HepG2 (cell line): ENCODE measurements around the gene TTC31. TPM values are rescaled to one million over a fixed set of nuclear protein-coding genes. Genes with fewer than 3 reads are reported as not detected.

Experiments
- CCAR2 ChIP-seq: fragments of 200-400 bp; formaldehyde crosslinking; optimal IDR thresholded peaks from 2 replicates; pipeline ENCODE3; 2018; ENCODE audit warnings: low read depth, mild to moderate bottlenecking, low read length, moderate library complexity
- EHMT2 ChIP-seq: fragments of 200-600 bp; sonication (generic); IDR thresholded peaks from 2 replicates; pipeline ENCODE4 v1.7.0; 2017; ENCODE audit warnings: antibody characterized with exemption, low read depth, low read length, borderline replicate concordance
- EZH2 ChIP-seq: conservative IDR thresholded peaks from 2 replicates; pipeline ENCODE4 v1.6.1; 2012; ENCODE audit warnings: mild to moderate bottlenecking, low read depth, low read length, moderate library complexity
- FOSL1 ChIP-seq: sonication (generic); formaldehyde crosslinking; IDR thresholded peaks from 2 replicates; pipeline ENCODE4 v1.9.0; 2021; ENCODE audit warnings: missing genetic modification reagents, borderline replicate concordance
- FOXC1 ChIP-seq: sonication (generic); formaldehyde crosslinking; IDR thresholded peaks from 2 replicates; pipeline ENCODE4 v1.8.0; 2022; ENCODE audit warnings: mild to moderate bottlenecking, missing genetic modification reagents, borderline replicate concordance
- HMGA1 ChIP-seq: sonication (generic); formaldehyde crosslinking; conservative IDR thresholded peaks from 2 replicates; pipeline ENCODE4 v1.4.0; 2020; ENCODE audit warnings: missing genetic modification reagents
- HNRNPH1 ChIP-seq: fragments of 200-400 bp; formaldehyde crosslinking; optimal IDR thresholded peaks from 2 replicates; pipeline ENCODE3; 2017; ENCODE audit warnings: mild to moderate bottlenecking, low read depth, low read length
- MAFF ChIP-seq: IDR thresholded peaks from 2 replicates; pipeline ENCODE4 v1.6.1; 2011; ENCODE audit warnings: low read depth, low read length, improper control_type of control experiment
- SRF ChIP-seq: IDR thresholded peaks from 2 replicates; pipeline ENCODE4 v1.6.1; 2011; ENCODE audit warnings: mild to moderate bottlenecking, low read depth, low read length, moderate library complexity
- TCF7L2 ChIP-seq: IDR thresholded peaks from 2 replicates; pipeline ENCODE4 v1.6.1; 2011; ENCODE audit warnings: mild to moderate bottlenecking, low read depth, low read length, moderate library complexity
- ZFP37 ChIP-seq: sonication (generic); formaldehyde crosslinking; IDR thresholded peaks from 2 replicates; pipeline ENCODE4 v1.4.0; 2020; ENCODE audit warnings: missing genetic modification reagents, borderline replicate concordance
- ZNF296 ChIP-seq: sonication (generic); formaldehyde crosslinking; conservative IDR thresholded peaks from 2 replicates; pipeline ENCODE4 v1.5.0; 2020; ENCODE audit warnings: mild to moderate bottlenecking, missing genetic modification reagents
- ZNF777 ChIP-seq: sonication (generic); formaldehyde crosslinking; IDR thresholded peaks from 2 replicates; pipeline ENCODE4 v1.4.0; 2020; ENCODE audit warnings: missing genetic modification reagents
- polyA plus RNA-seq, 8 experiments: library from polyadenylated mRNA; depleted of rRNA in 3 of 8; stranded (reverse) in 7 of 8; unstranded in 1 of 8; fragments of >200 nt; fragmentation: Illumina TruSeq in 4 of 8; extraction: Trizol in 4 of 8; gene quantifications; 2 replicates each; pipeline versions ENCODE4 v1.2.1 to v1.2.3, GENCODE V29; 2011 to 2016; ENCODE audit warnings: low read depth in 4 of 8, missing spikeins in 1 of 8, mixed read lengths in 1 of 8; ENCODE audit not compliant: insufficient read depth in 1 of 8
- total RNA-seq, 5 experiments: library from RNA; depleted of rRNA; stranded (reverse); fragments of >200 nt; fragmentation: Illumina TruSeq; extraction: Trizol; gene quantifications; 2 replicates each; pipeline ENCODE4 v1.2.3, GENCODE V29; 2016; ENCODE audit warnings: low read depth in 1 of 5
- TF ChIP-seq, protein P1 (sequence below): sonication (generic); formaldehyde crosslinking; IDR thresholded peaks from 2 replicates; pipeline ENCODE4 v1.4.0; 2020; ENCODE audit warnings: missing genetic modification reagents
- TF ChIP-seq, protein P2 (sequence below), 2 experiments: fragments of 450-650 bp in 1 of 2; sonication (generic) in 1 of 2; formaldehyde crosslinking; IDR thresholded peaks; 2 replicates each; pipeline versions ENCODE4 v1.5.0 to v1.8.0; 2020 to 2022; ENCODE audit warnings: mild to moderate bottlenecking in 1 of 2, missing genetic modification reagents in 1 of 2
- TF ChIP-seq, protein P3 (sequence below): IDR thresholded peaks from 2 replicates; pipeline ENCODE4 v1.6.1; 2016; ENCODE audit warnings: missing genetic modification reagents, missing compliant biosample characterization
- TF ChIP-seq, protein P4 (sequence below): sonication (generic); formaldehyde crosslinking; IDR thresholded peaks from 2 replicates; pipeline ENCODE4 v1.4.0; 2020; ENCODE audit warnings: missing genetic modification reagents
- TF ChIP-seq, protein P5 (sequence below): IDR thresholded peaks from 2 replicates; pipeline ENCODE4 v1.6.1; 2016; ENCODE audit warnings: control low read depth
- TF ChIP-seq, protein P6 (sequence below): IDR thresholded peaks from 2 replicates; pipeline ENCODE4 v1.6.1; 2016

Gene TTC31
- total and polyA plus RNA-seq, 2 of the 13 experiments (the other 11 are each of a cell fraction or from before 2014, with no cell fraction given) = 28.3 to 39.5 TPM

DNA sequence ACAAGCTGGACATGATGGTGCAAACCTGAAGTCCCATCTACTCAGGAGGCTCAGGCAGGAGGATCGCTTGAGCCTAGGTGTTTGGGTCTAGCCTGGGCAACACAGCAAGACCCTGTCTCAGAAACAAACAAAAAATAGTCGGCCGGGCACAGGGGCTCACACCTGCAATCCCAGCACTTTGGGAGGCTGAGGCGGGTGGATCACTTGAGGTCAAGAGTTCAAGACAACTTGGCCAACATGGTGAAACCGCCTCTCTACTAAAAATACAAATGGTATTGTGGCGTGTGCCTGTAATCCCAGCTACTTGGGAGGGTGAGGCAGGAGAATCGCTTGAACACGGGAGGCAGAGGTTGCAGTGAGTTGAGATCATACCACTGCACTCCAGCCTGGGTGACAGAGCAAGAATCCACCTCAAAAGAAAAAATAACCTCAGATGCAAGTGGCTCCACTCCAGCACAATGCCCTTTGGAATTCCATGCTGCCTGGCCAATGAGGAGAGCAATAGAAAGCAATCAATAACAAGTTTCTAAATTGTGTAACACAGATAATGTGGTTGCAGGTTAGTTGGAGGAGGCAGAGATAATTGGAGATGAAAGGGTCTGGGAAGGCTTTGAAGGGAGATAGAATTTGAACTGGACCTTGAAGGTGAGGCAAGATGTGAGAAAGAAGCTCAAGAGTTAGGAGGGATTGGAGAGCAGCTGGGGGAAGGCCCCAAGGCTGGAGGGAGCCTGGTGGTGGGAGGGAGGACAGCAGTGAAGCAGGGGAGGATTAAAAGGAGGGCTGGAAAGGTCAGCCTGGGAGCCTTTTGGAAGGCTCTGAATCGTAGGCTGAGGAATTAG, 6.0 kb downstream of the TTC31 start (continued):
- TF ChIP-seq, protein P1, sequence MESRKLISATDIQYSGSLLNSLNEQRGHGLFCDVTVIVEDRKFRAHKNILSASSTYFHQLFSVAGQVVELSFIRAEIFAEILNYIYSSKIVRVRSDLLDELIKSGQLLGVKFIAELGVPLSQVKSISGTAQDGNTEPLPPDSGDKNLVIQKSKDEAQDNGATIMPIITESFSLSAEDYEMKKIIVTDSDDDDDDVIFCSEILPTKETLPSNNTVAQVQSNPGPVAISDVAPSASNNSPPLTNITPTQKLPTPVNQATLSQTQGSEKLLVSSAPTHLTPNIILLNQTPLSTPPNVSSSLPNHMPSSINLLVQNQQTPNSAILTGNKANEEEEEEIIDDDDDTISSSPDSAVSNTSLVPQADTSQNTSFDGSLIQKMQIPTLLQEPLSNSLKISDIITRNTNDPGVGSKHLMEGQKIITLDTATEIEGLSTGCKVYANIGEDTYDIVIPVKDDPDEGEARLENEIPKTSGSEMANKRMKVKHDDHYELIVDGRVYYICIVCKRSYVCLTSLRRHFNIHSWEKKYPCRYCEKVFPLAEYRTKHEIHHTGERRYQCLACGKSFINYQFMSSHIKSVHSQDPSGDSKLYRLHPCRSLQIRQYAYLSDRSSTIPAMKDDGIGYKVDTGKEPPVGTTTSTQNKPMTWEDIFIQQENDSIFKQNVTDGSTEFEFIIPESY (CRISPR knock-in tag) = no peak; the same call in 1 of the 2 replicates
- TF ChIP-seq ZNF296 (CRISPR knock-in tag) = no peak
- no peak for TF ChIP-seq MAFF
- no peak for TF ChIP-seq HNRNPH1
- TF ChIP-seq, protein P2, sequence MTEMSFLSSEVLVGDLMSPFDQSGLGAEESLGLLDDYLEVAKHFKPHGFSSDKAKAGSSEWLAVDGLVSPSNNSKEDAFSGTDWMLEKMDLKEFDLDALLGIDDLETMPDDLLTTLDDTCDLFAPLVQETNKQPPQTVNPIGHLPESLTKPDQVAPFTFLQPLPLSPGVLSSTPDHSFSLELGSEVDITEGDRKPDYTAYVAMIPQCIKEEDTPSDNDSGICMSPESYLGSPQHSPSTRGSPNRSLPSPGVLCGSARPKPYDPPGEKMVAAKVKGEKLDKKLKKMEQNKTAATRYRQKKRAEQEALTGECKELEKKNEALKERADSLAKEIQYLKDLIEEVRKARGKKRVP (CRISPR knock-in tag; IDR thresholded peaks at IDR 0.05) = peak in 1 of 2 experiments; percentile 80; a peak in 2 of 4 replicates
- TF ChIP-seq, protein P3, sequence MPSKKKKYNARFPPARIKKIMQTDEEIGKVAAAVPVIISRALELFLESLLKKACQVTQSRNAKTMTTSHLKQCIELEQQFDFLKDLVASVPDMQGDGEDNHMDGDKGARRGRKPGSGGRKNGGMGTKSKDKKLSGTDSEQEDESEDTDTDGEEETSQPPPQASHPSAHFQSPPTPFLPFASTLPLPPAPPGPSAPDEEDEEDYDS = no peak
- TF ChIP-seq ZFP37 = no peak
- peak; percentile 73; the same call in 1 of the 2 replicates for TF ChIP-seq EHMT2
- TF ChIP-seq SRF = 0 out of 2 replicates have a peak, but pooled peaks have one; percentile 12
- TF ChIP-seq TCF7L2 = peak; percentile 96
- TF ChIP-seq FOSL1 (CRISPR knock-in tag) = no peak
- TF ChIP-seq CCAR2 = no peak
- no peak for TF ChIP-seq HMGA1
- TF ChIP-seq, protein P4, sequence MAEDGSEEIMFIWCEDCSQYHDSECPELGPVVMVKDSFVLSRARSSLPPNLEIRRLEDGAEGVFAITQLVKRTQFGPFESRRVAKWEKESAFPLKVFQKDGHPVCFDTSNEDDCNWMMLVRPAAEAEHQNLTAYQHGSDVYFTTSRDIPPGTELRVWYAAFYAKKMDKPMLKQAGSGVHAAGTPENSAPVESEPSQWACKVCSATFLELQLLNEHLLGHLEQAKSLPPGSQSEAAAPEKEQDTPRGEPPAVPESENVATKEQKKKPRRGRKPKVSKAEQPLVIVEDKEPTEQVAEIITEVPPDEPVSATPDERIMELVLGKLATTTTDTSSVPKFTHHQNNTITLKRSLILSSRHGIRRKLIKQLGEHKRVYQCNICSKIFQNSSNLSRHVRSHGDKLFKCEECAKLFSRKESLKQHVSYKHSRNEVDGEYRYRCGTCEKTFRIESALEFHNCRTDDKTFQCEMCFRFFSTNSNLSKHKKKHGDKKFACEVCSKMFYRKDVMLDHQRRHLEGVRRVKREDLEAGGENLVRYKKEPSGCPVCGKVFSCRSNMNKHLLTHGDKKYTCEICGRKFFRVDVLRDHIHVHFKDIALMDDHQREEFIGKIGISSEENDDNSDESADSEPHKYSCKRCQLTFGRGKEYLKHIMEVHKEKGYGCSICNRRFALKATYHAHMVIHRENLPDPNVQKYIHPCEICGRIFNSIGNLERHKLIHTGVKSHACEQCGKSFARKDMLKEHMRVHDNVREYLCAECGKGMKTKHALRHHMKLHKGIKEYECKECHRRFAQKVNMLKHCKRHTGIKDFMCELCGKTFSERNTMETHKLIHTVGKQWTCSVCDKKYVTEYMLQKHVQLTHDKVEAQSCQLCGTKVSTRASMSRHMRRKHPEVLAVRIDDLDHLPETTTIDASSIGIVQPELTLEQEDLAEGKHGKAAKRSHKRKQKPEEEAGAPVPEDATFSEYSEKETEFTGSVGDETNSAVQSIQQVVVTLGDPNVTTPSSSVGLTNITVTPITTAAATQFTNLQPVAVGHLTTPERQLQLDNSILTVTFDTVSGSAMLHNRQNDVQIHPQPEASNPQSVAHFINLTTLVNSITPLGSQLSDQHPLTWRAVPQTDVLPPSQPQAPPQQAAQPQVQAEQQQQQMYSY (CRISPR knock-in tag) = no peak
- TF ChIP-seq, protein P5, sequence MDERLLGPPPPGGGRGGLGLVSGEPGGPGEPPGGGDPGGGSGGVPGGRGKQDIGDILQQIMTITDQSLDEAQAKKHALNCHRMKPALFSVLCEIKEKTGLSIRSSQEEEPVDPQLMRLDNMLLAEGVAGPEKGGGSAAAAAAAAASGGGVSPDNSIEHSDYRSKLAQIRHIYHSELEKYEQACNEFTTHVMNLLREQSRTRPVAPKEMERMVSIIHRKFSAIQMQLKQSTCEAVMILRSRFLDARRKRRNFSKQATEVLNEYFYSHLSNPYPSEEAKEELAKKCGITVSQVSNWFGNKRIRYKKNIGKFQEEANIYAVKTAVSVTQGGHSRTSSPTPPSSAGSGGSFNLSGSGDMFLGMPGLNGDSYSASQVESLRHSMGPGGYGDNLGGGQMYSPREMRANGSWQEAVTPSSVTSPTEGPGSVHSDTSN (CRISPR knock-in tag) = no peak
- no peak for TF ChIP-seq ZNF777 (CRISPR knock-in tag)
- no peak for TF ChIP-seq FOXC1 (CRISPR knock-in tag)
- TF ChIP-seq EZH2 = no peak
- TF ChIP-seq, protein P6, sequence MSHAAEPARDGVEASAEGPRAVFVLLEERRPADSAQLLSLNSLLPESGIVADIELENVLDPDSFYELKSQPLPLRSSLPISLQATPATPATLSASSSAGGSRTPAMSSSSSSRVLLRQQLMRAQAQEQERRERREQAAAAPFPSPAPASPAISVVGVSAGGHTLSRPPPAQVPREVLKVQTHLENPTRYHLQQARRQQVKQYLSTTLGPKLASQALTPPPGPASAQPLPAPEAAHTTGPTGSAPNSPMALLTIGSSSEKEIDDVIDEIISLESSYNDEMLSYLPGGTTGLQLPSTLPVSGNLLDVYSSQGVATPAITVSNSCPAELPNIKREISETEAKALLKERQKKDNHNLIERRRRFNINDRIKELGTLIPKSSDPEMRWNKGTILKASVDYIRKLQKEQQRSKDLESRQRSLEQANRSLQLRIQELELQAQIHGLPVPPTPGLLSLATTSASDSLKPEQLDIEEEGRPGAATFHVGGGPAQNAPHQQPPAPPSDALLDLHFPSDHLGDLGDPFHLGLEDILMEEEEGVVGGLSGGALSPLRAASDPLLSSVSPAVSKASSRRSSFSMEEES (CRISPR knock-in tag) = no peak
